SK-N-SH treated with all-trans-retinoic acid at 6 μM for 48 hours (cell line): Measurements from ENCODE around the gene EIF6.

Source experiments
- ATAC-seq: fragments of 200-7000 bp; cut with Tn5 transposase; 3 replicates; pipeline ENCODE4 v1.9.1; 2020; ENCODE audit warnings: mild to moderate bottlenecking, moderate library complexity
- ARNTL ChIP-seq: fragments of 450-650 bp; formaldehyde crosslinking; IDR thresholded peaks from 2 replicates; pipeline ENCODE4 v1.5.0; 2020; ENCODE audit warnings: low read depth, mild to moderate bottlenecking, moderate library complexity, borderline replicate concordance
- BACH2 ChIP-seq: fragments of 250-450 bp; sonication (Bioruptor Pico); IDR thresholded peaks from 2 replicates; pipeline ENCODE4 v1.9.0; 2021; ENCODE audit warnings: mild to moderate bottlenecking, borderline replicate concordance
- CSDC2 ChIP-seq: fragments of 250-450 bp; sonication (Bioruptor Pico); IDR thresholded peaks from 2 replicates; pipeline ENCODE4 v1.5.0; 2020; ENCODE audit warnings: mild to moderate bottlenecking, moderate library complexity
- ESRRG ChIP-seq: fragments of 250-450 bp; sonication (Bioruptor Pico); IDR thresholded peaks from 2 replicates; pipeline ENCODE4 v1.6.1; 2021; ENCODE audit warnings: mild to moderate bottlenecking
- GLIS3 ChIP-seq: fragments of 250-450 bp; sonication (Bioruptor Pico); IDR thresholded peaks from 2 replicates; pipeline ENCODE4 v1.5.0; 2020; ENCODE audit warnings: mild to moderate bottlenecking, moderate library complexity
- ISL1 ChIP-seq: fragments of 250-450 bp; sonication (Bioruptor Pico); IDR thresholded peaks from 2 replicates; pipeline ENCODE4 v2.1.2; 2022; ENCODE audit warnings: mild to moderate bottlenecking, moderate library complexity
- OSR1 ChIP-seq: fragments of 250-450 bp; sonication (Bioruptor Pico); IDR thresholded peaks from 2 replicates; pipeline ENCODE4 v1.8.0; 2022; ENCODE audit warnings: moderate library complexity, mild to moderate bottlenecking, inconsistent platforms
- PATZ1 ChIP-seq: fragments of 250-450 bp; sonication (Bioruptor Pico); IDR thresholded peaks from 2 replicates; pipeline ENCODE4 v1.8.0; 2020; ENCODE audit warnings: mild to moderate bottlenecking, moderate library complexity, borderline replicate concordance
- RARB ChIP-seq: fragments of 250-450 bp; sonication (Bioruptor Pico); IDR thresholded peaks from 2 replicates; pipeline ENCODE4 v1.8.0; 2021; ENCODE audit warnings: mild to moderate bottlenecking, moderate library complexity
- SNAI2 ChIP-seq: fragments of 250-450 bp; sonication (Bioruptor Pico); IDR thresholded peaks from 2 replicates; pipeline ENCODE4 v1.5.0; 2020; ENCODE audit warnings: mild to moderate bottlenecking, moderate library complexity
- TOX ChIP-seq: fragments of 250-450 bp; sonication (Bioruptor Pico); IDR thresholded peaks from 2 replicates; pipeline ENCODE4 v1.8.0; 2021; ENCODE audit warnings: mild to moderate bottlenecking, moderate library complexity, borderline replicate concordance
- TSHZ2 ChIP-seq: fragments of 250-450 bp; sonication (Bioruptor Pico); IDR thresholded peaks from 2 replicates; pipeline ENCODE4 v1.5.0; 2020; ENCODE audit warnings: mild to moderate bottlenecking, moderate library complexity
- ZFP30 ChIP-seq: fragments of 450-650 bp; formaldehyde crosslinking; IDR thresholded peaks from 2 replicates; pipeline ENCODE4 v1.5.0; 2022; ENCODE audit warnings: mild to moderate bottlenecking, moderate library complexity
- ZNF565 ChIP-seq: fragments of 450-650 bp; formaldehyde crosslinking; conservative IDR thresholded peaks from 2 replicates; pipeline ENCODE4 v1.5.0; 2020; ENCODE audit warnings: low read depth, mild to moderate bottlenecking, moderate library complexity
- ZNF70 ChIP-seq: fragments of 450-650 bp; formaldehyde crosslinking; IDR thresholded peaks from 2 replicates; pipeline ENCODE4 v1.5.0; 2020; ENCODE audit warnings: mild to moderate bottlenecking, moderate library complexity
- ZNF8 ChIP-seq: fragments of 450-650 bp; formaldehyde crosslinking; IDR thresholded peaks from 2 replicates; pipeline ENCODE4 v1.5.0; 2020; ENCODE audit warnings: mild to moderate bottlenecking, moderate library complexity

EIF6 gene

GRCh38 chr20:35235881-35236280, 48.7 kb downstream of the EIF6 start:
- TF ChIP-seq SNAI2 (CRISPR knock-in tag) (no peak), GLIS3 (CRISPR knock-in tag) (no peak), TOX (no peak), ESRRG (CRISPR knock-in tag) (no peak), ZFP30 (CRISPR knock-in tag) (no peak), ZNF565 (no peak), TSHZ2 (CRISPR knock-in tag) (no peak), ZNF8 (no peak), PATZ1 (no peak), OSR1 (CRISPR knock-in tag) (no peak), RARB (CRISPR knock-in tag) (no peak), CSDC2 (CRISPR knock-in tag) (no peak), ARNTL (CRISPR knock-in tag) (no peak), BACH2 (CRISPR knock-in tag) (no peak), ZNF70 (CRISPR knock-in tag) (no peak)
- ATAC-seq = no peak

GRCh38 chr20:35232575-35232974, 52.0 kb downstream of the EIF6 start:
- ATAC-seq = peak; percentile 91
- TF ChIP-seq OSR1 (CRISPR knock-in tag) = no peak
- peak; percentile 53 for TF ChIP-seq ISL1 (CRISPR knock-in tag)
